Stimulated activated CD8-positive, alpha-beta memory T cell treated with anti-CD3 and anti-CD28 coated beads, Interleukin-2, amount 100 ng/mL, for 48 hours (primary cell): ENCODE data around the gene ZNF486.
A peak's percentile ranks its signal among the peaks of the same experiment; 100 is the strongest.
"Not testable (repeated sequence)": the region's sequence is repeated elsewhere in the genome, so short reads cannot be mapped to it uniquely, and the experiment has no call there.

Source experiments
- DNase-seq, 2 donors: peaks; one replicate each; pipeline ENCODE4 v3.0.0-alpha.2; 2020; ENCODE audit warnings: low read depth in 2 of 2

The ZNF486 gene

GRCh38 chr19:20233105-20233504 lies 66.1 kb downstream of the ZNF486 start:
- no peak for DNase-seq

- DNase-seq = no peak
Measured at GRCh38 chr19:20235156-20235555, 68.1 kb downstream of the ZNF486 start.

GRCh38 chr19:20237773-20238623 lies 71.0 kb downstream of the ZNF486 start:
- DNase-seq = peak; percentile 77 to 82

- DNase-seq = no peak
Measured at GRCh38 chr19:20243629-20244028, 76.6 kb downstream of the ZNF486 start.

- DNase-seq = no peak
Measured at GRCh38 chr19:20244356-20244755, 77.3 kb downstream of the ZNF486 start.

GRCh38 chr19:20245309-20245708 lies 78.3 kb downstream of the ZNF486 start:
- no peak for DNase-seq

GRCh38 chr19:20247016-20247683 lies 80.1 kb downstream of the ZNF486 start:
- no peak for DNase-seq

- not testable (repeated sequence) for DNase-seq
Measured at GRCh38 chr19:20248258-20248657, 81.2 kb downstream of the ZNF486 start.
